HepG2 (cell line): ENCODE results near the gene FAM193A. TPM values are rescaled to one million over a fixed set of nuclear protein-coding genes. Genes with fewer than 3 reads are reported as not detected.

Experiments
- ATAC-seq: fragments of 200-7000 bp; cut with Tn5 transposase; 3 replicates; pipeline ENCODE4 v1.9.1; 2020; ENCODE audit warnings: mild to moderate bottlenecking, moderate library complexity
- BruUV-seq: library from RNA; stranded (reverse); fragments of 400-500 nt; replicated peaks from 2 replicates; lab custom pipeline; 2021; lab: Mats Ljungman, UMichigan
- CTCF ChIA-PET: fragments of 300-600 bp; formaldehyde crosslinking; extraction: SDS; loops from one replicate; lab custom pipeline; 2021; ENCODE audit warnings: low total read pairs, inconsistent platforms, low intra/inter-chr PET ratio; lab: Yijun Ruan, JAX
- POLR2A ChIA-PET: fragments of 350-600 bp; sonication (Branson Sonifier 250); formaldehyde crosslinking; loops from one replicate; lab custom pipeline; 2020; ENCODE audit warnings: antibody characterized with exemption, inconsistent platforms; lab: Yijun Ruan, JAX
- DNase-seq: peaks from one replicate; pipeline ENCODE4 v3.0.0-alpha.2; 2015; ENCODE audit warnings: low spot score
- FAIRE-seq: peaks from 3 replicates; lab custom pipeline; 2011; peaks lifted over from hg19 to GRCh38; lab: Jason Lieb, UNC
- H2AFZ ChIP-seq: one replicate; pipeline ENCODE4 v1.6.1; 2011; ENCODE audit warnings: low read length, inconsistent platforms
- H3K27ac ChIP-seq: fragments of 300-600 bp; 3 replicates; pipeline ENCODE4 v1.8.0; 2011; ENCODE audit warnings: mixed run types, mild to moderate bottlenecking, mixed read lengths, low read length, inconsistent platforms; ENCODE audit not compliant: insufficient read depth; ENCODE audit errors: extremely low read length
- H3K27me3 ChIP-seq, 2 experiments: fragments of 200-600 bp in 1 of 2; 2 replicates in 1 of 2; 3 replicates in 1 of 2; pipeline versions ENCODE4 v1.6.0 to v1.8.0; 2011; ENCODE audit warnings: low read length in 2 of 2, mild to moderate bottlenecking in 2 of 2, moderate library complexity in 2 of 2, inconsistent platforms in 1 of 2; ENCODE audit not compliant: insufficient read depth in 2 of 2, control insufficient read depth in 1 of 2
- H3K36me3 ChIP-seq, 2 experiments: fragments of 200-600 bp in 1 of 2; replicated peaks in 1 of 2; 2 replicates in 1 of 2; 3 replicates in 1 of 2; pipeline versions ENCODE4 v1.5.1 to v1.8.0; 2011; ENCODE audit warnings: low read length in 2 of 2, inconsistent platforms in 1 of 2; ENCODE audit not compliant: insufficient read depth in 2 of 2, control insufficient read depth in 1 of 2
- H3K4me1 ChIP-seq: 2 replicates; pipeline ENCODE4 v1.5.1; 2012; ENCODE audit warnings: low read length, inconsistent platforms; ENCODE audit not compliant: insufficient read depth
- H3K4me2 ChIP-seq: 2 replicates; pipeline ENCODE4 v1.6.0; 2011; ENCODE audit warnings: low read depth, low read length, inconsistent platforms
- H3K4me3 ChIP-seq, 3 experiments: fragments of 200-600 bp in 1 of 3; sonication (generic), shearing (Covaris generic) in 1 of 3; replicated peaks in 1 of 3; 2 replicates each; pipeline ENCODE4 v1.5.1; 2011 to 2016; ENCODE audit warnings: low read length in 3 of 3, inconsistent platforms in 2 of 3, low read depth in 2 of 3, mild to moderate bottlenecking in 2 of 3, control low read depth in 1 of 3, mixed read lengths in 1 of 3; ENCODE audit not compliant: insufficient read depth in 1 of 3
- H3K79me2 ChIP-seq: one replicate; pipeline ENCODE4 v1.6.1; 2011; ENCODE audit warnings: low read length, inconsistent platforms; ENCODE audit not compliant: insufficient read depth
- H3K9ac ChIP-seq: 2 replicates; pipeline ENCODE4 v1.6.0; 2011; ENCODE audit warnings: mild to moderate bottlenecking, low read depth, low read length, inconsistent platforms; ENCODE audit not compliant: insufficient read depth
- H3K9me3 ChIP-seq: 2 replicates; pipeline ENCODE4 v1.5.1; 2012; ENCODE audit warnings: mild to moderate bottlenecking, low read length
- H4K20me1 ChIP-seq: 2 replicates; pipeline ENCODE4 v1.6.0; 2011; ENCODE audit warnings: inconsistent platforms, mild to moderate bottlenecking, low read length, moderate library complexity; ENCODE audit not compliant: insufficient read depth
- BCL3 ChIP-seq: sonication (generic); formaldehyde crosslinking; IDR thresholded peaks from 2 replicates; pipeline ENCODE4 v1.5.1; 2020; ENCODE audit warnings: mild to moderate bottlenecking, missing genetic modification reagents, moderate library complexity
- DR1 ChIP-seq: sonication (generic); formaldehyde crosslinking; IDR thresholded peaks from 2 replicates; pipeline ENCODE4 v1.8.0; 2021; ENCODE audit warnings: mild to moderate bottlenecking, missing genetic modification reagents, inconsistent platforms
- DZIP1 ChIP-seq: sonication (generic); formaldehyde crosslinking; IDR thresholded peaks from 2 replicates; pipeline ENCODE4 v1.5.0; 2020; ENCODE audit warnings: mild to moderate bottlenecking, missing genetic modification reagents
- ERF ChIP-seq: IDR thresholded peaks from 2 replicates; pipeline ENCODE4 v1.6.1; 2018; ENCODE audit warnings: missing biosample characterization, missing genetic modification reagents
- FIP1L1 ChIP-seq: fragments of 200-400 bp; formaldehyde crosslinking; IDR thresholded peaks from 2 replicates; pipeline ENCODE4 v1.6.1; 2018; ENCODE audit warnings: low read depth, mild to moderate bottlenecking, low read length, moderate library complexity, borderline replicate concordance; ENCODE audit not compliant: insufficient read depth
- GLMP ChIP-seq: sonication (generic); formaldehyde crosslinking; IDR thresholded peaks from 2 replicates; pipeline ENCODE4 v1.9.0; 2021; ENCODE audit warnings: missing genetic modification reagents, mild to moderate bottlenecking, borderline replicate concordance
- GMEB1 ChIP-seq: sonication (generic); formaldehyde crosslinking; IDR thresholded peaks from 2 replicates; pipeline ENCODE4 v1.5.1; 2020; ENCODE audit warnings: missing genetic modification reagents, mild to moderate bottlenecking, borderline replicate concordance
- HBP1 ChIP-seq: IDR thresholded peaks from 2 replicates; pipeline ENCODE4 v1.6.1; 2016; ENCODE audit warnings: low read depth, control low read depth
- MYC ChIP-seq: sonication (generic); formaldehyde crosslinking; IDR thresholded peaks from 2 replicates; pipeline ENCODE4 v1.9.0; 2021; ENCODE audit warnings: missing genetic modification reagents, borderline replicate concordance
- NONO ChIP-seq, 2 experiments: fragments of 450-650 bp in 1 of 2; sonication (generic) in 1 of 2; formaldehyde crosslinking in 1 of 2; IDR thresholded peaks in 1 of 2; conservative IDR thresholded peaks in 1 of 2; 2 replicates each; pipeline versions ENCODE4 v1.6.1 to v1.8.0; 2017 to 2022; ENCODE audit warnings: mild to moderate bottlenecking in 1 of 2, missing genetic modification reagents in 1 of 2, moderate library complexity in 1 of 2
- THAP11 ChIP-seq: IDR thresholded peaks from 2 replicates; pipeline ENCODE4 v1.6.1; 2016; ENCODE audit warnings: missing biosample characterization, missing genetic modification reagents
- ZNF160 ChIP-seq: sonication (generic); formaldehyde crosslinking; IDR thresholded peaks from 2 replicates; pipeline ENCODE4 v1.8.0; 2022; ENCODE audit warnings: mild to moderate bottlenecking, inconsistent platforms, missing genetic modification reagents
- ZNF232 ChIP-seq: sonication (generic); formaldehyde crosslinking; IDR thresholded peaks from 2 replicates; pipeline ENCODE4 v1.4.0; 2020; ENCODE audit warnings: missing genetic modification reagents, borderline replicate concordance
- ZNF3 ChIP-seq: IDR thresholded peaks from 2 replicates; pipeline ENCODE4 v1.7.0; 2017; ENCODE audit warnings: inconsistent platforms
- ZNF382 ChIP-seq: sonication (generic); formaldehyde crosslinking; IDR thresholded peaks from 2 replicates; pipeline ENCODE4 v1.5.0; 2020; ENCODE audit warnings: missing genetic modification reagents, mild to moderate bottlenecking, borderline replicate concordance
- ZNF572 ChIP-seq: sonication (generic); formaldehyde crosslinking; IDR thresholded peaks from 2 replicates; pipeline ENCODE4 v1.5.1; 2020; ENCODE audit warnings: mild to moderate bottlenecking, missing genetic modification reagents
- ZSCAN21 ChIP-seq: sonication (generic); formaldehyde crosslinking; IDR thresholded peaks from 2 replicates; pipeline ENCODE4 v1.8.0; 2022; ENCODE audit warnings: mild to moderate bottlenecking, missing genetic modification reagents, moderate library complexity, borderline replicate concordance
- WGBS: methylation state at CpG from one replicate; pipeline ENCODE4 v1.1.6; 2017; ENCODE audit warnings: low lambda C conversion rate; 5-methylcytosine and 5-hydroxymethylcytosine counted together
- in situ Hi-C: cut with HindIII; loops from 2 replicates; pipeline ENCODE4 v1.10.0; 2017; ENCODE audit warnings: low pct_unique_long_range_greater_than_20kb; ENCODE audit not compliant: extremely low pct_ligation_motif_present
- intact Hi-C: fragments of 100-400 bp; cut with micrococcal nuclease; formaldehyde crosslinking; loops from one replicate; pipeline ENCODE4 v1.10.0; 2022; ENCODE audit not compliant: unreplicated experiment
- polyA plus RNA-seq, 8 experiments: library from polyadenylated mRNA; depleted of rRNA in 3 of 8; stranded (reverse) in 7 of 8; unstranded in 1 of 8; fragments of >200 nt; fragmentation: Illumina TruSeq in 4 of 8; extraction: Trizol in 4 of 8; gene quantifications; 2 replicates each; pipeline versions ENCODE4 v1.2.1 to v1.2.3, GENCODE V29; 2011 to 2016; ENCODE audit warnings: low read depth in 4 of 8, missing spikeins in 1 of 8, mixed read lengths in 1 of 8; ENCODE audit not compliant: insufficient read depth in 1 of 8
- total RNA-seq, 5 experiments: library from RNA; depleted of rRNA; stranded (reverse); fragments of >200 nt; fragmentation: Illumina TruSeq; extraction: Trizol; gene quantifications; 2 replicates each; pipeline ENCODE4 v1.2.3, GENCODE V29; 2016; ENCODE audit warnings: low read depth in 1 of 5

The FAM193A gene
- total and polyA plus RNA-seq, 2 of the 13 experiments (the other 11 are each of a cell fraction or from before 2014, with no cell fraction given) = 5.7 to 8.7 TPM

- Histone ChIP-seq H3K27me3 (no peaks in the 10 kb centered on the region), H3K36me3 (peaks cover 40 to 72% of the 10 kb centered on the region in 2 experiments; a peak in 4 of 5 replicates), H3K4me1 (peaks cover 14% of the 10 kb centered on the region), H3K4me2 (no peak overlapping the region), H2AFZ (no peak overlapping the region), H3K4me3 (no peak overlapping the region), H3K9me3 (no peaks in the 10 kb centered on the region), H3K79me2 (peaks cover 13% of the 10 kb centered on the region), H3K27ac (no peak overlapping the region), H3K9ac (no peak overlapping the region), H4K20me1 (0 out of 2 replicates have a peak, but pooled peaks cover 5% of the 10 kb centered on the region)
- FAIRE-seq (no peak), DNase-seq (no peak), ATAC-seq (no peak)
- ChIA-PET POLR2A (no interaction called here), CTCF (no interaction called here)
- intact Hi-C loops (no loop called here), in situ Hi-C loops (no loop called here)
- no peak for TF ChIP-seq DZIP1
- no peak for TF ChIP-seq ZNF572 (CRISPR knock-in tag)
- no peak for TF ChIP-seq GMEB1 (CRISPR knock-in tag)
- no peak for TF ChIP-seq ZSCAN21
- no peak for TF ChIP-seq ZNF160 (CRISPR knock-in tag)
- no peak for TF ChIP-seq MYC (CRISPR knock-in tag)
- TF ChIP-seq ZNF382 (CRISPR knock-in tag) = no peak
- no peak for TF ChIP-seq ZNF3 (CRISPR knock-in tag)
- TF ChIP-seq THAP11 (CRISPR knock-in tag) = no peak
- no peak for TF ChIP-seq NONO (IDR thresholded peaks at IDR 0.05)
- no peak for TF ChIP-seq NONO (CRISPR knock-in tag; conservative IDR thresholded peaks at IDR 0.05)
- no peak for TF ChIP-seq BCL3 (CRISPR knock-in tag)
- no peak for TF ChIP-seq FIP1L1
- no peak for TF ChIP-seq GLMP (CRISPR knock-in tag)
- TF ChIP-seq HBP1 (CRISPR knock-in tag) = no peak
- TF ChIP-seq ERF (CRISPR knock-in tag) = no peak
- no peak for TF ChIP-seq ZNF232 (CRISPR knock-in tag)
- no peak for TF ChIP-seq DR1 (CRISPR knock-in tag)
- 97% methylated on average over 4 of the region's 4 CpGs for WGBS
- BruUV-seq = no TSS peak
Measured at GRCh38 chr4:2497324-2497723, 39.1 kb upstream of the FAM193A start.
